Colon (tissue), 2 donors: ENCODE results near the gene CISTR.
"Not testable (repeated sequence)": the region's sequence is repeated elsewhere in the genome, so short reads cannot be mapped to it uniquely, and the experiment has no call there.

Experiments
- FAIRE-seq: peaks from 2 replicates; lab custom pipeline; 2012; peaks lifted over from hg19 to GRCh38; lab: Jason Lieb, UNC
- donor health status: control.
- donor health status: control.

Gene CISTR

DNA sequence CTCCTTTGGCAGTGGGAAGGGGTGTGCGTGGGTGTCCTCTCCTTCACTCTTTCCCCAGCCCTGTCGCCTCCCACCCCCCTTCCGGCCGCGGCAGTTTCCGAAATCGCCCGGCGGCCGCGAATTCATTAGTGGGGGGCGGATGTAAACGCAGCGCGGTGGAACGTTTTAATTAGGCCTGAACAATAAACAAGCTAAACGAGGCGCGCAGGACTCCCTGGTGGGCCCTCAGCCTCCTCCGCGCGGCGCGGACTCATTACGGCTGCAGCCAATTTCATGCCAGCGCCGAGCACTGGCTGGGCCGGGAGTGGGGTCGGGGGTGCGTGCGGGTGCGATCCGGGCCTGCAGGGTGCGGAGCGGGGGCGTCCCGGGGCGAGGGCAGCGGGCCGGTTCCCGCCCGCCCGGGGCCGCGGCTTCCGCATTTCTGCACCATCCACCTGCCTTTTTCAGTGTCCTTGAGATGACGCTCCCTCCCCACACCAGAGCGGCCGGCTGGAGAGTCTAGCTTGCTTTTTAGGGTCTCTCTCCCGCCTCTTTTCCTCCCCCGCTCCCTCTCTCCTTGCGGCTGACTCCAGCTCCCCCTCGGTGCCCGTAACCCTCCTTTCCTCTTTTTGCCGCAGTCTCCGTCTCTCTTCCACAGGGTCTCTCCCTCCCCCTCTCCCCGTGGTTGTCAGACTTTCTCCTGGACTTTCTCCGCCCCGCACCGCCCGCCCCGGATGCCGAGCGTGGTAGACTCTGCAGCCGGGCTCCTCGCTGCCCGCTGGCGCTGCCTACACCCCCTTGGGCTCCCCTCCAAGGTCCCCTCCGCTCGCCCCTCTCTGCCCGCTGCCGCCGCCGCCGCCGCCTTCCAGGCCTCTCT, at the start of gene CISTR:
TSS of gene CISTR (minus strand) at position 644 of the 856 bp plus-strand sequence.
- FAIRE-seq: no peak

DNA sequence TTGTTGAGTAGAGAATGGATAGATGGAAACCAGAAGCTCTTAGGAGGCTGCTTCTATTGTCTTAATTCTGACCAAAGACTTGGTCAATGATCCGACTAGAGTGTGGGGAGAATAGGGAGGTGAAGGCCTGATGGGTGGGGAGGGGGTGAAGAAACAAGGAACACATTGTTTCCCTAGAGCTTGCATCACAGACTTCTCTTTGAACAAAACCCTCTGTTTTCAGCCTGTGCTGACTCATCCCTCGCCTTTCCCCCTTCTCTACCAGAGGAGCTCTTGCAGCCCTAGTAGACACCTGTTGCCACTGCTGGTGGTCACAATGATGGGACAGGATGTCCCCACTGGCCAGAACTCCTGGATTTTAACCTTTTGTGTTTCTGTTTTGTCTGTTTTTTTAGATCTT, 46.8 kb upstream of the CISTR start:
- no peak for FAIRE-seq

DNA sequence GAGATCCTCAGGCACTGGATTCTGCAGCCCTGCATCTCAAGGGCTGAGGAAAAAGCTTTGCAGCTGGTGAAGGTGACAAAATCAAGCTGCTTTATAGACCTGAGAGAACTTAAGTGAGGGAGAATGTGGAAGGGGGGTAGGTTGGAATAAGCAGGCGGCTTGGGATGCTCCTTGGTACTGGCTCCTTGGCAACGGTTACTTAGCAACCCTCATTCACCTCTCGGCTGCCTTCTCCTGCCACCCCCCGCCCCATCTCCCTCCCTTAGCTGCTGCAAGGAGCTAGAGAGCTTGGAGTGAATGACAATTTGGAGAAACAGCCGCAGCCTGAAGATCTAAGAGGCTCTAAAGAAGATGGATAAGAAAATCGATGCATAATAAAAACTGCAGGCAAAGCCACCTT, 44.1 kb upstream of the CISTR start:
- FAIRE-seq: no peak

DNA sequence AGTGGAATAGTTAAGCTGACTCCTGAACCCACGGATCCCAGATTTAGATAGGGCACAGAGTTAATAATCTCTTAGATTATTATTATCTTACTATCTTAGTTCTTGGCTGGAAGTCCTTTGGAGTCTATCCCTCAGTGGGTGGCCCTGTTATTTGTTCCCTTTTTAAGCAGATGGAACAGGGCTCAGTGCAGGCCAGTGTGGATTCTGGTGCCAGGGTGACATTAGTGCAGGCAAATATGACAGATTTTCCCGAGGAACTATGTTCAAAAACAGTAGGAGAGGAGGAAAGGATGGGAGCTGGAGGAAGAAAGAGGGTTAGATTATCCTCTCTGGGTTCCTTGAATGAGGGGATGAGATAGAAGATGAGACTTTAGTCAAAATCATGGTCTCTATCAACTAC, 41.4 kb upstream of the CISTR start:
- FAIRE-seq: no peak

DNA sequence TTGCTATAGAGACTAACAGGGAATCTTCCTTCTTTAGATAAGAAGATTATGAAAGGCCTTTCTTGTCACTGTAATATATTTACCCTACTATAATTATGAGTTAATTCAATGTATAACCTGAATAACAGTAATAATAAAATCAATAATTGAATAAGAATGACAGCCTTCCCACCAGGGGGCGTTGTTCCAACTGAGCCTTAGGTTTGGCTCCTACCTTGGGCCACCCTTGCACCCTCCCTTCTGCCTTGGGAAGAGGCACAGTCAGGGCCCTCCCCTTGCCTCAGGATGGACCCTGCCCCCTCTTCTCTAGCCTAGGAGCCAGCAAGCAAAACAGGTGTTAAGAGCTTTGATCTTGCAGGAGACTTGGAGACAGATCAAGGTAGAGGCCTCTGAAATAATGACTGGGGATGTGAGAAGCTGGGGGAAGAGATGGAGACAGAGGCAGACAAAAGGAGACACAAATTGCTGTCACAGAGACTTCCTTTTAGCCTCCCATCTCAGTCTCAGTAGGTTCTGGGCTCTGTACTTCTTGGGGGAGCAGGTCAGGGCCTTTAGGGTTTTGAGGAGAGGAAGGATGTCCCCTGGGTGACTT, 40.1 kb upstream of the CISTR start:
- FAIRE-seq: no peak

DNA sequence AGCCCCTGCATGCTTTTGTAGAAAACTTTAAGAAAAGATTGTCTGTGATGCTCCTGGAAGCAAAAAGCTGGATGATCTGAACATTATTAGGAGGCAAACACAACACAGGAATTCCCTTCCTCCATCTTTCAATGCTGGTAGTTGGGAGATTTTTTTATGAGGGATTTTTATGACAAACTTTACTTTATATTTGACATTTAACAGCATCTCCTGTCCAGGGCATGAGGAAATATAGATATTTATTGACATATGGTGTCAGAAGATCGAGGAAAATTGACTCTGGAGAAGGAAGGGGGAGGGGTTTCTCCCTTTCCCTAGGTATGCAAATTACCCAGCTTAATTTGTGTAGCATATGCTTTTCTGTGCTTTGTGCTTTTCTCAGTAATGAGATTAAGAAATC, 37.8 kb upstream of the CISTR start:
- no peak for FAIRE-seq

DNA sequence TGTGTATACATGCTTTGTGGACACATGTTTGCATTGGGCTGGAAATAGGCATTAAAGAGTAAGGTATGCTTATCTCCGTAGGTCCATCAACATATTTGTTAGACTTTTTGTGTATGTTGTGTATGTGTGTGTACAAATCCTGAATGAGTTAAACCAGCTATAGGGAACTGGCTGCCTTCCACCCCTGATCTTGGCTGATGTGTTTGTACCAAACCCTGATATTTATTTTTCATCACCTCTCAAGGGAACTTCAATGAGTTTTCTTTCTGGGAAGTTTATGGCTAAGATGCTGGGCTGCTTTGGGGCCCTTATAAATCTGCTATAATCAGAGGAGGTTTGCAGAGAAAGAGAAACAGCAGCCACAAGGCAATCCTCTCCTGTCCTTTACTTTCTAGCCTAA, 37.1 kb upstream of the CISTR start:
- no peak for FAIRE-seq

DNA sequence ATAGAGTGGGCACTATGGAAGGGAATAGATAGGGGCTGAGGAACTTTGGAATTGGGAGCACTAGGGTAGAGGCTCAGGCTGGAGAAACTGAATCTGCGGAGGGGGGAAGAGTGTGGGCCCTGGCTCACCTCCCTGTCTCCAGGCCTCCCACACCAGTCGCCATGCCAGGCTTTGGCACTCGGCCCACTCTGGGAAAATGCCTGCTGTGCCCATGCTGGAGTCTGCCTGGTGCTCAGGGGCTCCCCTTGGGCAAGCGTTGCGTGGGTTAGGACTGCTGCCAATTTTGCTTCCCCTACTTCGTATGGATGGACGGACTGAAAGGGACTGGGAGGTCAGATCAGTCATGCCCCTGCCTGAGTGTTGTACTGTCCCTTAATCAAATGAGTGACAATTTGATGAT, 34.6 kb upstream of the CISTR start:
- FAIRE-seq: no peak

DNA sequence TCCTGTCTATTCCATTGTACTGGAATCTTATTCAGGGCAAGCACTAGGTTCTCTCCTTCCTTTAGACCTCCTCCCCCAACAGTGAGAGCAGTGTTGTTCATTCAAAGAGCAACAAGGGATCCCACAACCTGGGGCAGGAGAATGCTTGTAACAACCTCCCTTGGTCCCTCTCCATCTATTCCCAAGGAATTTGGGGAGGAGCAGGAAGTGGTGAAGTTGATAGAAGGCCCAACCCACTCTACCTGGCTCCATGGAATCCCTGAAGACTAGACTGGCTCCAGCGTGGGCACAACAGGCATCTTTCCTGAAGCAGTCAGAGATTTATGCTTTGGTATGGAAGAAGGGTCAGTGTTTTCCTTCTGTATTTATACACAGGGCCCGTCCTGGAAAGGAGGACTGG, 33.4 kb upstream of the CISTR start:
- no peak for FAIRE-seq

DNA sequence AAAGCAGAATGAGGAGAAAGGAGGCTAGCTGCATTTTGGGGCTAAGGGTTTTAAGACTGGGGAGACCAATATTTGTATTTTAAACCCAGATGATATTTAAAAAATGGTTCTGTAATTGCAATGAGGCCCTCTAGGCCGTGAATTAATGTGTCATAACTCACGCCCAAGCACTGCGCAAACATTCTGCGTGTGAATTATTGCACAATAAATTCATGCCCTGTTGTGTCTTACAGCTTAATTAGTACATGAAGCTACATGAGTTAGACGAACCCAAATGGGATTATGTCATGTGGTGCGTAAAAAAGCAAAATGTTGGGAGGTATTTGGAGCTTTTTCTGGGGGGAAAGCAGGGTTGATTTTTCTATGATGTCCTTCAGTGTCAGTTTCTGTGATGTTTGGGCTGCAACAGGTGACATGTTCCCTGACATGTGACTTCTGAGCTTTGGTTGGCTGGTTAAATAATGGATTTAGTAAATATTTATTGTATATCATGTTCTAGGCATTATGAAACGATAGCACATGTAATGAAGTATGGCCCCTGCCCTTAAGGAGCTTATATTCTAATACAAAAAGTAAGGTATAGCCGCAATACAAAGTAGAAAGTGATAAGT, 30.4 kb upstream of the CISTR start:
- no peak for FAIRE-seq

DNA sequence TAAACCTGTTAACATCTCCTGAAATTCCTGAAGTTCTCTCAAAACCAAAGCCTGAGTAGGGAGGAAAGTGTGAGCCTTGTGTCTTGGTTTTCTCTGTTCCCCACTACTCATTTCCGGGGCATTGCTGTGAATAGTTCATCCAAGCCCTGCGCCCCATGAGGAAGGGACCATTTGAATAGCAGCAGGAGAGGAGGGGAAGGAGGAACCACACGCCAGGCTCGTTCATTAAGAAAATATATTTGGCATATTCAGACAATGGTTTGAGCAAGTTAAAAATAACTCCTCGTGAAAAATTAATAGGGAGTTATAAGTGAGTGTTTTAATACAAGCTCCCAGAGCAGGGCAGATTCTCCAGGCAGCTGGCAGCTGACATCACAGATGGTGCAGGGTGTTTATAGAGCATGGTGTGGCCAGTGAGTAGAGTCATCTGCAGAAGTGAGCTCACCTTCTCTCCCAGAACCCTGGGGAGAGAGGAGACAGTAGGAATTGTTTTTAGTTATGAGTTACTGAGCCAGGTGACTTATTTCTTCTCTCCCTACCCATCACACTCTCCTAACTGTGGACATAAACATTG, 29.5 kb upstream of the CISTR start:
- no peak for FAIRE-seq

DNA sequence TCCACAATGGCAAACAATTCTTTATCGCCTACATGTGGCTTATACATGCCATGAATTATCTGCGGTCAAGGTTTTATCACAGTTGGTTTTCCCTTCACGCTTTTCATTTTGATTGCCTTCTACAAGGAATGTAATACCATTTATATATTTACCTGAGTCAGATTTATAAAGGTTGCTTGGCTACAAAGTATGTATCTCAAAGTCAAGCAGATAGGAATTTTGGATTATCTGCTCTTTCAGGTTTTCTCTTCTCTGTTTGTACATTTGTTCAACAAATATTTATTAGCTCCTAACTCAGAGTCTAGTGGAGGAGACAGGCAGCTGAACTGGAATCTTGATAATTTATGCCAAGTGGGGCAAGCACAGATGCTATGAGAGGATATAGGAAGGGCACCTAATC, 28.5 kb upstream of the CISTR start:
- no peak for FAIRE-seq

DNA sequence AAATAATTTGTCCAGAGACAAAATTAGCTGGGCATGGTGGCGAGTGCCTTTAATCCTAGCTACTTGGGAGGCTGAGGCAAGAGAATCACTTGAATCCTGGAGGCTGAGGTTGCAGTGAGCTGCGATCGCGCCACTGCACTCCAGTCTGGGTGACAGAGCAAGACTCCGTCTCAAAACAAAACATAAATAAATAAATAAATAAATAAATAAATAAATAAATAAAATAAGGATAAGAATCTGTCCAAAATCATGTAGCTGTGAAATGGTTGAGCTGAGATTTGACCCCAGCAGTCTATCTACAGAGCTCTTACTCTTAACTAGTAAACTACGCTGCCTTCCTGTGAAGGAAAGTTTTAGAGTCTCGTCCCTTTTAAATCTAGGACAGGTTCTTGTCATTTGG, 27.9 kb upstream of the CISTR start:
- FAIRE-seq: not testable (repeated sequence)

DNA sequence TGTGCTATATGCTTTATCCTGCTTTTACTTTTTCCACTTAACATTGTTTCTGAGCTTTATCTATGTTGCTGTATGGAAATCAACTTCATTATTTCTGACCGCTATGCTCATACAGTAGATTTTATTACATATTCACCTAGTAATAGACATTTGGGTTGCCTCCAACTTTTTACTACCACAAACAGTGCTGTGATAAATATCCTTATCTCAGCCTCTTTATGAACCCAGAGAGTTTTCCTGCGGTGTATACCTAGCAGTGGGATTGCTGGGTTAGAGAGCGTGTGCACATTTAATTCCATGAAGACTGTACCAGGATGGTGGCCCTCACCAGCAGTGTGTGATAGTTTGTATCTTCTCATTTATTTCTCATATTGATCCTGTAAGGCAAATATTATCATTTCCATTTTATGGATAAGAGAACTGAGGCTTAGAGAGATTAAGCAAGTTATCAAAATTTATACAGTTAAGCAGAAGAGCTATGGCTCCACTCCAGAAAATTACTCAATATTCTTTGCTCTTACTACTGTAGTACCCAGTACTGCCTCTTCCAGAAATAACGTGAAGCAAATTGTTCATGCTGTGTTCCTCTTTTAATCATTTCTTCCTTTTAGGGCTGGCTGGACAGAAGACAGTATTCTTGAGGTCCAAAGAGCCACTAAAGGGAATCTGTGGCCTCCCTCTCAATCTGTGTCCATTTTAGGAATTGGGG, 26.3 kb upstream of the CISTR start:
- FAIRE-seq: no peak

DNA sequence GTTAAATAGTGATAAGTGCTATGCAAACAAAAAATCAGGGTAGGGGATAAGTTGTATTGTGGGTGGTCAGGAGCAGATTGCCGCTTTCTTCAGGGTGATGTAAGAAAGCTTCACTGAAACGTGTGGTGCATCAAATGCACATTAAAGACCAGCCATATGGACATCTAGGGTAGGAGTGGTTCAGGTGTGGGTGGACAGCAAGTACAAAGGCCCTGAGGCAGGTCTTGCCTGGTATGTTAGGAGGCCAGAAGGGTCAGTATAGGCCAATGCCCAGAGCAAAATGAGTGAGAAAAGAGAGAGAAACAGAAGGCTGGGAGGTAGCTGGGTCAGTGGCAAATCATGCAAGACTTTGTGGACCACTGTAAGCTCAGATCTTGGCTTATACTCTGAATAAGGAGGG, 25.6 kb upstream of the CISTR start:
- FAIRE-seq: no peak

DNA sequence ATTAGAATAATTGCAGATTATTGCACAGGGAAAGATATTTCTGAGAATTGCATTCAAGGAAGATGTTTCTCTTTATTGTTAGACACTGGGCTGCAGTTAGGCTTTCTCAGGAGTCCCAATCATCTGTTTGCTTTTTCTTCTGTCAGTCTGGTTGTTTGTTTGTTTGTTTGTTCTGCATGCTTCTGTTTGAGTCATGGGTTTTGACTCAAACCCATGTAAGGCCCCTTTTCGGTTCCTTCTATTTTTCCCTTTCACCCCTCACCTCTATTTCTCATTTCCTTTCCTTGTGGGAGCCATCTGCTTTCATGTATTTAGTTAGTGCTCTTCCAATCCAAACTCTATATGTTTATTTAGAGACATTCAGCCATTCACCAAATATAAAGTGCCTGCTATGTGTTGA, 25.1 kb upstream of the CISTR start:
- no peak for FAIRE-seq

DNA sequence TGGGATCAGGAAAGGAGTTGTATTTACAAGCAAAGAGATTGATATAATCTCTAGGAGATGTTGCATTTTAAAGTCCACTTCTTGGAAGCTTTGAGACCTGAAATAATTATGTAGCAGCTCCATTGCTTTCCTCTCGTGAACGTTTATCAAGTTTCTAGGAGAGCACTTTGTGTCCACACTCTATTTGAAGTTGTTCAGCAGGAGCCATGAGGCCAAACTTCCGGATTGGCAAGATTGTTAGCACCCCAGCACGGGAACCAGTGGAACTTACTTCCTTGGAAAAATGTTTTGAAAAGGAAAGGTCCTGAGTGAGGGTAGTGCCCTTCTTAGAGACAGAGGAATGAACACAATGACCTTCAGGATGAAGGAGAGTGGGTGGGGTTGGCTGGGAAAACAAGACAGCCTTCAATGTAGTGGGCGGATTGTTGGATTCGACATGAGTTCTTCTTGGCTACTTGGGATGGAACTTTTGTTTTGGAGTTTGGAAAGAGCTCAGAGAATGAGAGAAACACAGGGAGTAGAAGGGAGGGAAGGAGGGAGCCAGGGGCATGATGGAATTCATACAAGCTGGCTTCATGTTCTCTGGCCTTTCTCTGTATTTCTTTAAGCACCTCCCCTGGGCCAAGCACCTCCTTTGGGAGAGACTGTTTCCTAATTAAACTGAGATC, 23.8 kb upstream of the CISTR start:
- no peak for FAIRE-seq

DNA sequence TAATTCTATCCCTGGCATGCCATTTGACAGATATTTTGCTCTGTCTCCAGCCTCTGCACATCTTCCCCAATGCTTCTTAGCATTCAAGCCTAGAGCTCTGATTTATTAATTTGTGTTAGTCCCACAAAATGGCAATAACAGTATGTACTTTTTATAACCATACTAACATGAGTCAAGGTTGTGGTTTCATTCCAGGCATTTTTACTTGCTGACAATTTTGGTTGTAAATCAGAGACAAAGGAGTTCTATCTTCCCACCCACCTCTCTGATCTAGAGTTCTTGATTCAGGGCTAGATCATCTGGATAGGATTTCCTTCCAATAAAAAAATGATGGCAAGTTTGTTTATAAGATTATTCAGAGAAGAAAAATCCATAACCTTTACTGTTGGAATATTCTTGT, 18.5 kb upstream of the CISTR start:
- FAIRE-seq: no peak

DNA sequence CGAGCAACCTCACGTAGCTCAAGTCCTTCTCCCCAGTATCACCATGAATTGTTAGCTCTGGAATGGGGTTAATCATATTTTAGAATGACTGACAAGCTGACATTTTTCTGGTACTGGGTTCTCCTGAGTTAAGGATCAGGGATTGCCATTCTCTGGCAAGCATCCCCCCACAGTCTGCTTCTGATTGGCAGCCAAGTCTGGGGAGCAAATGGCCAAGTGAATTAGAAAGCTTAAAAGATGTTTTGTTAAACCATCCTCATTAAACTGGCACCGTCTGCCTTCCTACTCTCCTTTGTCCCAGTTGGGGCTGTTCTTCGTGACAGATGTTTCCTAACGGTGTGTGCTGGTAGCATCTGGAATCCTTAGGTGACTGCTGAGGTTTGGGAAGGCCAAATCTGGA, 17.2 kb upstream of the CISTR start:
- no peak for FAIRE-seq

DNA sequence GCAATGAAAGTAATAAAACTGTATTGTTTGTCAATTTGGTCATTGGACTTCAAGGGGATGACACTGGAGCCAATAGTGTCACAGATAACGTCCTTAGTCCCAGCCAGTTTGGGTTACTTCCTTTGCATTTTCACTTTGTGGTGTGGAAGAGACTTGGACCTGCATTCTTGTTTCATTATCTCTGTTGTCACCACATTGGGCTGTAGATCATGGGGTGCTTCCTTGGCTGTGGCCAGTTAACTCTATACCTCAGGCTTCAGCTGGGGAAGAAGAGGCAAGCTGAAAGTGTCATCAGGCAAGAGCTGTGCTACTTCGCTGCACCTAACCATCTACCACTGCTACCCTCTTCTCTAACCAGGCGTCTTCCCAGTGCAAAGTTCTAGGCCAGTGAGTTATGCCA, 15.1 kb upstream of the CISTR start:
- FAIRE-seq: no peak

DNA sequence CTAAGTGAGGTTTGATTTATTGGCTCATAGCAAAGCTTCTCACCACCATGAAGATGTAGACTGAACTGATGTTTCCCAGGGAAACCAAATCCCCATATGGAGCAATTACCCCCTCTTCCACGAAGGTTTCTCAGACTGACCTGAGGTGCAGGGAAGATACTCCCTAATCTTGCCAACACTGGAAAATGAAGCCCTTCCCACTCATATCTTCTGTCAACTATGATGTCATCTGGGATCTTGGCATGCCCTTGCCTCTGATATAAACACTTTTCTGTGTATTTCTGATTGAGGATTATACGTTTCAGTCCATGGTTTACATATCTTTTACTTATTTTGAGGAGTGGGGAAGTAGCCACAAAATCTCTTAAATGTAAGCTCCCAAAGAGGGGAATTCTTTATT, 14.1 kb upstream of the CISTR start:
- FAIRE-seq: no peak

DNA sequence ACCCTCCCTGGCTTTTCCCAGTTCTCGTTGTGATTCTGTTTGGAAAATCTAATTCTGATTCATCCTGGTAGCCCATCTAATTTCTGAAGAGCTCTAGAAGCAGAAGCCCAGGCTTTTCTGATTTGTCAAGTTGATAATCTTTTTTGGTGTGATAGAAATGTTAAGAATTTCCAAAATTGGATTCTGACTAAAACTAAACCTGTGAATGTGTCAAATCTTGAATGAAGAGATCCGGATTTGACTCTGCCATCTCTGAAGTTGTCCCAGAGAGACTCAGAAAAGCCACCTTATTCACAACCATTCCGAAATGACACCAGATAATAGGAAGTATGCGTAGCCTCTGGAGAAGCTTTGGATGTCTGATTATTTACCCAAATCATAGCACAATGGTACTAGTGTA, 12.8 kb upstream of the CISTR start:
- FAIRE-seq: no peak
